ENCODE measurements around the gene CHSY3.

Gene CHSY3

DNA sequence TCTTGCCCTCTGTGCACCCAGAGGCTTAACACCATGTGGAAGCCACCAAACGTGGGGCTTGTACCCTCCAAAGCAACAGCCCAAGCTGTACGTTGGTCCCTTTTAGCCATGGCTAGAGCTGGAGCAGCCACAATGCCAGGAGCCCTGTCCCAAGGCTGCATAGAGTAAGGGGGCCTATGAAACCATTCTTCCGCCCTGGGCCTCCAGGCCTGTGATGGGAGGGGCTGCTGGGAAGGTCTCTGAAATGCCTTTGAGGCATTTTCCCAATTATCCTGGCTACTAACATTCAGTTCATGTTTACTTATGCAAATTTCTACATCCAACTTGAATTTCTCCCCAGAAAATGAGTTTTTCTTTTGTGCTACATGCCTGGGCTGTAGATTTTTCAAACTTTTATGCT, 33.8 kb downstream of the CHSY3 start:
- Histone ChIP-seq H3K9ac (ENCODE audit: low read length in 5 of 5) (no peak overlapping the region), H3K9me3 (ENCODE audit: control insufficient read depth in 5 of 5, low read length in 5 of 5) (peaks cover 0 to 17% (median 9%) of the 10 kb centered on the region in 5 donors), H3K27me3 (ENCODE audit: control insufficient read depth in 5 of 5, insufficient read depth in 4 of 5, low read length in 5 of 5) (no peaks in the 10 kb centered on the region), H3K27ac (ENCODE audit: low read depth, low read length) (no peak overlapping the region), H3K36me3 (ENCODE audit: control insufficient read depth in 5 of 5, insufficient read depth in 5 of 5, low read length in 5 of 5) (peaks cover 0 to 2% (median 0%) of the 10 kb centered on the region in 5 donors), H3K4me3 (ENCODE audit: low read depth in 1 of 5, low read length in 5 of 5) (peak overlapping the region in 1 of 5 donors; percentile 16), H3K4me1 (ENCODE audit: control insufficient read depth in 5 of 5, insufficient read depth in 5 of 5, low read length in 5 of 5) (no peaks in the 10 kb centered on the region)

DNA sequence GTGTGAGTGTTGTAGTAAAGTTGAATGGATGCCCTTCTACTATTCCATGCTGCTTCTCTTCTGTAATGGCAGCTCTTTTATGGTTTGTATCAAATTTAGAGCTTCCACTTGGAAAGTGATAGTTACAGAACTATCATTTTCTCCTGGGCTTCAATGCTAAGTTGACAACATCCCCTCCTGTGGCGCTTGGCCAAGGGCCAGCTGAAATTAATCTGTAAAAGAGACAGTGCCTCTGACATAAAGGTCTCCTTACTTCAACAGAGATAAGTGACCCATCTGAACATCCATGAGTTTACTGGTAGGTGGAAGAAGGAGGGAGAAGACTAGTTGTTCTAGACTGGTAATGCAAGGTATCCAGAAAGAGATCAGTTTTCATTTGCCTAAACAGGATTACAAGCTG, 39.7 kb downstream of the CHSY3 start:
- H3K9ac ChIP-seq (ENCODE audit: low read length in 5 of 5) = no peak overlapping the region
- H3K36me3 ChIP-seq (ENCODE audit: control insufficient read depth in 5 of 5, insufficient read depth in 5 of 5, low read length in 5 of 5) = no peaks in the 10 kb centered on the region
- no peaks in the 10 kb centered on the region for H3K27me3 ChIP-seq (ENCODE audit: control insufficient read depth in 5 of 5, insufficient read depth in 4 of 5, low read length in 5 of 5)
- H3K4me3 ChIP-seq (ENCODE audit: low read depth in 1 of 5, low read length in 5 of 5) = no peak overlapping the region
- H3K27ac ChIP-seq (ENCODE audit: low read depth, low read length) = no peak overlapping the region
- no peaks in the 10 kb centered on the region for H3K9me3 ChIP-seq (ENCODE audit: control insufficient read depth in 5 of 5, low read length in 5 of 5)
- H3K4me1 ChIP-seq (ENCODE audit: control insufficient read depth in 5 of 5, insufficient read depth in 5 of 5, low read length in 5 of 5) = no peaks in the 10 kb centered on the region

DNA sequence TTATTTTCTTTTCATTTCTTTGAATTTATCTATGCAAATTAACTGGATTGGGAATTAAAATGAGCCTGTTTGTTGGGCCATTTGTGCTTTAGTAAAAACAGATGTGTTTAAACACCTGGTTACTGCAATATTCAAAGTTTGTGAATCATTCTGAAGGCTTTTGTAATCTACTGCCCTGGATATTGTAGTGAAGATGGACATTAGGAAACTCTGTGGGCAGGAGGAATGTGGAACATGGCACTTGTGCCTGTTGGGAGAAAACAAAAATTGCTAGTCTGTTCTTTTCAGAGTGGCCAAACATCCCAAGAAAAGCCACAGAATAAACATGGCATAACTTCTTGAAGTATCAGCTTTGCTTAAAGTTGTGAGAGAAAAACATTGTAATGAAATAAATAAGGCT, 40.8 kb downstream of the CHSY3 start:
- Histone ChIP-seq H3K27me3 (ENCODE audit: control insufficient read depth in 5 of 5, insufficient read depth in 4 of 5, low read length in 5 of 5) (no peaks in the 10 kb centered on the region), H3K9me3 (ENCODE audit: control insufficient read depth in 5 of 5, low read length in 5 of 5) (no peaks in the 10 kb centered on the region), H3K27ac (ENCODE audit: low read depth, low read length) (no peak overlapping the region), H3K9ac (ENCODE audit: low read length in 5 of 5) (no peak overlapping the region), H3K36me3 (ENCODE audit: control insufficient read depth in 5 of 5, insufficient read depth in 5 of 5, low read length in 5 of 5) (no peaks in the 10 kb centered on the region), H3K4me1 (ENCODE audit: control insufficient read depth in 5 of 5, insufficient read depth in 5 of 5, low read length in 5 of 5) (no peaks in the 10 kb centered on the region), H3K4me3 (ENCODE audit: low read depth in 1 of 5, low read length in 5 of 5) (no peak overlapping the region)

DNA sequence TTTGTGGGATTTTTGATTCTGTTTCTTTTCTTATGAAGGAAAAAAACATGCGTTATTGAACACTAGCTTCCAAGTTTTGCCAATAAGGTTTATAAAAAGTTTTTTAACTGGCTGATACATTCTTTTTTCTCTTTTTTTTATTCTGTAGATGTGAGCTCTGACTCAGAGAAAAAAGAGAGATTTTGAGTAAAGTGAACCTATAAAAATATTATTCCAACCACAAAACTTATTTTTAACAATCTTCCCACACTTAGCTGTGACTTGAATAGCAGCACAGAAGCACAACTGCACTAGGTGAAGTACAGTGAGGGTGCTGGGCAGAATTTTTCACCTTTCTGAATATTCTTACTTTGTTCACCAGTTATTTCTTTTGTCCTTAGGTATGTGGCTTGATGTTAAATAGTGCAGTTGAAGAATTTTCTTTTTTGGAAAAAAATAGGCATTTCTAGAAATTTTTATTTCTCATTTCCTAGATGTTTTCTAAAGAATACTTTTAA, 41.6 kb downstream of the CHSY3 start:
- Histone ChIP-seq H3K9me3 (ENCODE audit: control insufficient read depth in 5 of 5, low read length in 5 of 5) (no peaks in the 10 kb centered on the region), H3K4me3 (ENCODE audit: low read depth in 1 of 5, low read length in 5 of 5) (no peak overlapping the region), H3K4me1 (ENCODE audit: control insufficient read depth in 5 of 5, insufficient read depth in 5 of 5, low read length in 5 of 5) (no peaks in the 10 kb centered on the region), H3K9ac (ENCODE audit: low read length in 5 of 5) (no peak overlapping the region), H3K27me3 (ENCODE audit: control insufficient read depth in 5 of 5, insufficient read depth in 4 of 5, low read length in 5 of 5) (no peaks in the 10 kb centered on the region), H3K36me3 (ENCODE audit: control insufficient read depth in 5 of 5, insufficient read depth in 5 of 5, low read length in 5 of 5) (no peaks in the 10 kb centered on the region), H3K27ac (ENCODE audit: low read depth, low read length) (no peak overlapping the region)

DNA sequence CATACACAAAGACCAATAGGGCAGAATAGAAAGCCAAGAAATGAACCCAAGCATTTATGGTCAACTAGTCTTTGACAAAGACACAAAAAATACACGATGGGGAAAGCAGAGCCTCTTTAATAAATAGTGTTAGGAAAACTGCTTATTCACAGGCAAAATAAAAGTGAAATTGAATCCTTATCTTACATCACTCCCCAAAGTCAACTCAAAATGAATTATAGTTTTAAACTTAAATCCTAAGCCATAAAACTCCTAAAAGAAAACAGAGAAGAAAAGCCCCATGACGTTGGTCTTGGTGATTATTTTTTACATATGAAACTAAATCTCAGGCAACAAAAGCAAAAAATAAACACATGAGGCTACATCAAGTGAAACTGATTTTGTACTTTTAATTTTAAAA, 46.8 kb downstream of the CHSY3 start:
- no peak overlapping the region for H3K27ac ChIP-seq (ENCODE audit: low read depth, low read length)
- H3K9ac ChIP-seq (ENCODE audit: low read length in 5 of 5) = no peak overlapping the region
- no peak overlapping the region for H3K4me3 ChIP-seq (ENCODE audit: low read depth in 1 of 5, low read length in 5 of 5)
- no peaks in the 10 kb centered on the region for H3K4me1 ChIP-seq (ENCODE audit: control insufficient read depth in 5 of 5, insufficient read depth in 5 of 5, low read length in 5 of 5)
- H3K27me3 ChIP-seq (ENCODE audit: control insufficient read depth in 5 of 5, insufficient read depth in 4 of 5, low read length in 5 of 5) = no peaks in the 10 kb centered on the region
- no peaks in the 10 kb centered on the region for H3K36me3 ChIP-seq (ENCODE audit: control insufficient read depth in 5 of 5, insufficient read depth in 5 of 5, low read length in 5 of 5)
- H3K9me3 ChIP-seq (ENCODE audit: control insufficient read depth in 5 of 5, low read length in 5 of 5) = no peaks in the 10 kb centered on the region

DNA sequence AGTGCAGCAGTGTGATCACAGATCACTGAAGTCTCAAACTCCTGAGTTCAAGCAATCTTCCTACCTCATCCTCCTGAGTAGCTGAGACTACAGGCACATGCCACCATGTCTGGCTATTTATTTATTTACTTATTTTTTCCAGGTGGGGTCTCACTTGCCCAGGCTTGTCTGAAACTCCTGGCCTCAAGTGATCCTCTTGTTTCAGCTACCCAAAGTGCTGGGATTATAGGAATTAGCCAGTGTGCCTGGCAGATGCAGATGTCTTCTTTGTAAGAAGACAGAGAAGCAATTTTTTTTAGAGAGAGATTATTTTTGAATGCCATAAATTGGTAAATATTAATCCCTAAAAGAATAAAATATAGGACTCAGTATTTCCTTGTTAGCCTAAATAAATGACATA, 54.3 kb downstream of the CHSY3 start:
- no peak overlapping the region for H3K27ac ChIP-seq (ENCODE audit: low read depth, low read length)
- H3K36me3 ChIP-seq (ENCODE audit: control insufficient read depth in 5 of 5, insufficient read depth in 5 of 5, low read length in 5 of 5) = no peaks in the 10 kb centered on the region
- H3K4me3 ChIP-seq (ENCODE audit: low read depth in 1 of 5, low read length in 5 of 5) = no peak overlapping the region
- no peaks in the 10 kb centered on the region for H3K27me3 ChIP-seq (ENCODE audit: control insufficient read depth in 5 of 5, insufficient read depth in 4 of 5, low read length in 5 of 5)
- H3K4me1 ChIP-seq (ENCODE audit: control insufficient read depth in 5 of 5, insufficient read depth in 5 of 5, low read length in 5 of 5) = peaks cover 0 to 5% (median 0%) of the 10 kb centered on the region in 5 donors
- H3K9me3 ChIP-seq (ENCODE audit: control insufficient read depth in 5 of 5, low read length in 5 of 5) = no peaks in the 10 kb centered on the region
- no peak overlapping the region for H3K9ac ChIP-seq (ENCODE audit: low read length in 5 of 5)

DNA sequence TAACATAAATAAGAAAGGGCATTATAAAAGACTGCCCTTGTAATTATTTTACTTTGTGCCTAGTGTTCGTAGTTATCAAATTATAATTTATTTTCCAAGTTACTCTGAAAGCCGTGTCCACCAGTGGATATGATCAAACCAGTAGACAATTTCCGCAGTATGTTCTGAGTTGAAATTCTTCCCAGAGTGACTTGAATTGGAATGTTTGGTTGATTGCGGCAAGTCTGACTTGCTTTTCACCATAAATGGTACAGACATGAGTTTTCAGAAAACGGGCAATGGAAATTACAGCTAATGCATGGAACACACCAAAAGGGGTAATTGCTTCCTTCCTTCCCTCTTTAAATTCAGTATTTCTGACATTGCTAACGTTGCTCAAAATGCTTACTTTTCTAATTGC, 56.6 kb downstream of the CHSY3 start:
- Histone ChIP-seq H3K9me3 (ENCODE audit: control insufficient read depth in 5 of 5, low read length in 5 of 5) (no peaks in the 10 kb centered on the region), H3K27me3 (ENCODE audit: control insufficient read depth in 5 of 5, insufficient read depth in 4 of 5, low read length in 5 of 5) (no peaks in the 10 kb centered on the region), H3K4me3 (ENCODE audit: low read depth in 1 of 5, low read length in 5 of 5) (no peak overlapping the region), H3K27ac (ENCODE audit: low read depth, low read length) (no peak overlapping the region), H3K36me3 (ENCODE audit: control insufficient read depth in 5 of 5, insufficient read depth in 5 of 5, low read length in 5 of 5) (no peaks in the 10 kb centered on the region), H3K4me1 (ENCODE audit: control insufficient read depth in 5 of 5, insufficient read depth in 5 of 5, low read length in 5 of 5) (peaks cover 0 to 6% (median 0%) of the 10 kb centered on the region in 5 donors), H3K9ac (ENCODE audit: low read length in 5 of 5) (no peak overlapping the region)

DNA sequence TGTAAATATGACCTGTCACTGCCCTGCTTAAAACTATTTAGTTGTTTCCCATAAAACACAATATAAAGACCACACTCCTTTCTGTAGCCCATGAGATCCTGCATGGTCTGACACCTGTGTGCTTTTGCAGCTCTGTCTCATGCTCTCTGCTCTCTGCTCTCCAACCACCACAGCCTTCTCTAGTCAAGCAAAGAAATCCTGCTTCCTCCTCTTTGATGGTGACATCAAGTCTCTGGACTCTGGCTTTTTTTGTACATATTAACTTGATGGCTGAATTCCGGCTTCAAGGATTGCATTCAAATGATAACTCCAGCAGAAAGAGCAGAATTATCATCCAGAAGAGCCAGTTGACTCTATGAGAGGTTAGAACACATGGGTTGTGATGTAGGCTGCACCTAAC, 58.2 kb downstream of the CHSY3 start:
- no peak overlapping the region for H3K27ac ChIP-seq (ENCODE audit: low read depth, low read length)
- H3K4me1 ChIP-seq (ENCODE audit: control insufficient read depth in 5 of 5, insufficient read depth in 5 of 5, low read length in 5 of 5) = peaks cover 0 to 6% (median 0%) of the 10 kb centered on the region in 5 donors
- no peaks in the 10 kb centered on the region for H3K27me3 ChIP-seq (ENCODE audit: control insufficient read depth in 5 of 5, insufficient read depth in 4 of 5, low read length in 5 of 5)
- no peak overlapping the region for H3K9ac ChIP-seq (ENCODE audit: low read length in 5 of 5)
- H3K4me3 ChIP-seq (ENCODE audit: low read depth in 1 of 5, low read length in 5 of 5) = no peak overlapping the region
- H3K36me3 ChIP-seq (ENCODE audit: control insufficient read depth in 5 of 5, insufficient read depth in 5 of 5, low read length in 5 of 5) = no peaks in the 10 kb centered on the region
- H3K9me3 ChIP-seq (ENCODE audit: control insufficient read depth in 5 of 5, low read length in 5 of 5) = no peaks in the 10 kb centered on the region

DNA sequence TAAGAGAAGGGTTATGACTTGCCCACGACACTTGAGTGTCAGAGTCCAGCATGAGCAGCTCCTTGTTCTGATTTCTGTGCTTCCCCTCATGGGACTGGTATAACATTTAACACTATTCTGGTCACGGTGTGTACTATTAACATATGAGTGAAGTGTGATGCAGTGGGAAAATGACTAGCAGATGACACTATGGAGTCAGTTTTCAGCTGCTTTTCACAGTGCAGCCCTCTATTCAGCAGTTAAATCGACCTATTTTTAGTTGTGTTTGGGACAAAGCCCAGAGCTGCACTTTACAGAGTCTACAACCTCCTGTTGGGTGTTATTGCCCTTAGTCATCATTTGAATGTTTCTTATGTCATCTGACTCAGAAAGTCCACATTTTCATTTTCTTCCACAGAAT, 59.1 kb downstream of the CHSY3 start:
- Histone ChIP-seq H3K27me3 (ENCODE audit: control insufficient read depth in 5 of 5, insufficient read depth in 4 of 5, low read length in 5 of 5) (no peaks in the 10 kb centered on the region), H3K9me3 (ENCODE audit: control insufficient read depth in 5 of 5, low read length in 5 of 5) (no peaks in the 10 kb centered on the region), H3K27ac (ENCODE audit: low read depth, low read length) (no peak overlapping the region), H3K4me1 (ENCODE audit: control insufficient read depth in 5 of 5, insufficient read depth in 5 of 5, low read length in 5 of 5) (peaks cover 0 to 6% (median 0%) of the 10 kb centered on the region in 5 donors), H3K9ac (ENCODE audit: low read length in 5 of 5) (no peak overlapping the region), H3K4me3 (ENCODE audit: low read depth in 1 of 5, low read length in 5 of 5) (peak overlapping the region in 1 of 5 donors; percentile 2), H3K36me3 (ENCODE audit: control insufficient read depth in 5 of 5, insufficient read depth in 5 of 5, low read length in 5 of 5) (no peaks in the 10 kb centered on the region)

DNA sequence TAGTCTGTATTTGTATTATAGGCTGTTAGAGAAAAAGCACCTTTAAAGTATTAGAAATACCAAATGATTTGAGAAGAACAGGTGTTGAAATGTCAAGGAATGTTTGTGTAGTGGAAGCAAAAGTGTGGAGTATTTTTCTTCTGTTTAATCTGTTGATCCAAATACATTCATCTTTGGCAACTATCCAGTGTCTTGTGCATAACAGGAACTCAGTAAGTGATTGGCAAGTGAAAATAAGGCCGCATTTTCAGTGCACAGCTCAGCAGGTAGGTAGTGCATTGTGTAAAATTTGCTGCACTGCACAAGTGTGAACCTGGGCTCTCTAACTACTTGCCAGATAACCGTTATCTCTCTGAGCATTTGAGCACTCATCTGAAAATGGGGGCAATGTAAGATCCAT, 61.8 kb downstream of the CHSY3 start:
- H3K9ac ChIP-seq (ENCODE audit: low read length in 5 of 5) = no peak overlapping the region
- peaks cover 0 to 6% (median 0%) of the 10 kb centered on the region in 5 donors for H3K4me1 ChIP-seq (ENCODE audit: control insufficient read depth in 5 of 5, insufficient read depth in 5 of 5, low read length in 5 of 5)
- H3K4me3 ChIP-seq (ENCODE audit: low read depth in 1 of 5, low read length in 5 of 5) = no peak overlapping the region
- H3K27ac ChIP-seq (ENCODE audit: low read depth, low read length) = no peak overlapping the region
- no peaks in the 10 kb centered on the region for H3K27me3 ChIP-seq (ENCODE audit: control insufficient read depth in 5 of 5, insufficient read depth in 4 of 5, low read length in 5 of 5)
- no peaks in the 10 kb centered on the region for H3K9me3 ChIP-seq (ENCODE audit: control insufficient read depth in 5 of 5, low read length in 5 of 5)
- H3K36me3 ChIP-seq (ENCODE audit: control insufficient read depth in 5 of 5, insufficient read depth in 5 of 5, low read length in 5 of 5) = no peaks in the 10 kb centered on the region

DNA sequence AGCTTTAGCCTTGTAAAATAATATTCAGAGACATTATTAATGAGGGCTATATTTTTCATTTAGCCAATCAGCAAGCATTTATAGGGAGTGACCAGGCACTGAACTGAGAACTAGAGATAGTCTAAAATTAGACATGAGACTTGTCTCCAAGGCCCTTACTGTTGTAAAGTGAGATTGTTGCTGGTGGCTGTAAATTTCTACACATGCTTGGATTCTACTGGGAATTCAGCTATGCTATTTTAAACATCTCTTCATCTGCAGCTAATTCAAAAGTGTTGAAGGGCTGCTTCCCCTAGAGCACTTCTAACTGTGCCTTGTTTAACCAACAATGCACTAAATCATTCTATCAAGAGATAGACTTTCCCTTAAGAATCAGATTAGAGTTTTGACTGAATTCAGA, 67.4 kb downstream of the CHSY3 start:
- H3K27ac ChIP-seq (ENCODE audit: low read depth, low read length) = no peak overlapping the region
- H3K9me3 ChIP-seq (ENCODE audit: control insufficient read depth in 5 of 5, low read length in 5 of 5) = no peaks in the 10 kb centered on the region
- H3K36me3 ChIP-seq (ENCODE audit: control insufficient read depth in 5 of 5, insufficient read depth in 5 of 5, low read length in 5 of 5) = no peaks in the 10 kb centered on the region
- H3K27me3 ChIP-seq (ENCODE audit: control insufficient read depth in 5 of 5, insufficient read depth in 4 of 5, low read length in 5 of 5) = no peaks in the 10 kb centered on the region
- H3K9ac ChIP-seq (ENCODE audit: low read length in 5 of 5) = no peak overlapping the region
- no peaks in the 10 kb centered on the region for H3K4me1 ChIP-seq (ENCODE audit: control insufficient read depth in 5 of 5, insufficient read depth in 5 of 5, low read length in 5 of 5)
- no peak overlapping the region for H3K4me3 ChIP-seq (ENCODE audit: low read depth in 1 of 5, low read length in 5 of 5)
